Tibial artery (tissue), 4 donors: ENCODE data around the gene RNF217.

Experiments
- DNase-seq, 2 donors: peaks; one replicate each; pipeline ENCODE4 v3.0.0-alpha.2; 2019
- H3K27ac ChIP-seq, 2 donors: fragments of 200-600 bp; sonication (generic) in 1 of 2; 1 replicate in 1 of 2; 2 replicates in 1 of 2; pipeline ENCODE4 v1.5.1; 2018 to 2019; ENCODE audit warnings: mild to moderate bottlenecking in 1 of 2
- H3K27me3 ChIP-seq, 2 donors: fragments of 200-600 bp; sonication (generic) in 1 of 2; one replicate each; pipeline versions ENCODE4 v1.5.1 to v1.6.0; 2016 to 2019
- H3K36me3 ChIP-seq, 3 donors: fragments of 200-600 bp; sonication (generic) in 2 of 3; one replicate each; pipeline ENCODE4 v1.5.1; 2016 to 2019; ENCODE audit warnings: mild to moderate bottlenecking in 2 of 3
- H3K4me1 ChIP-seq, 4 donors: fragments of 200-600 bp; sonication (generic) in 2 of 4; 1 replicate in 3 of 4; 2 replicates in 1 of 4; pipeline ENCODE4 v1.5.1; 2016 to 2019
- H3K4me3 ChIP-seq, 2 donors: fragments of 200-600 bp; sonication (generic) in 1 of 2; 1 replicate in 1 of 2; 2 replicates in 1 of 2; pipeline ENCODE4 v1.5.1; 2018 to 2019; ENCODE audit warnings: mild to moderate bottlenecking in 2 of 2
- H3K9me3 ChIP-seq, 3 donors: fragments of 200-600 bp; sonication (generic) in 1 of 3; one replicate each; pipeline ENCODE4 v1.5.1; 2016 to 2019
- intact Hi-C: fragments of 100-400 bp; cut with DNase I; formaldehyde crosslinking; loops from one replicate; pipeline ENCODE4 v1.15.0; 2023; ENCODE audit warnings: low total_unique reads
- TF ChIP-seq, protein P1 (sequence below), 2 experiments: fragments of 200-600 bp in 1 of 2; fragments of 450-650 bp in 1 of 2; IDR thresholded peaks; one replicate each; pipeline ENCODE4 v1.5.1; 2017 to 2019; ENCODE audit warnings: antibody characterized with exemption in 2 of 2, mild to moderate bottlenecking in 1 of 2, moderate library complexity in 1 of 2

The RNF217 gene

DNA sequence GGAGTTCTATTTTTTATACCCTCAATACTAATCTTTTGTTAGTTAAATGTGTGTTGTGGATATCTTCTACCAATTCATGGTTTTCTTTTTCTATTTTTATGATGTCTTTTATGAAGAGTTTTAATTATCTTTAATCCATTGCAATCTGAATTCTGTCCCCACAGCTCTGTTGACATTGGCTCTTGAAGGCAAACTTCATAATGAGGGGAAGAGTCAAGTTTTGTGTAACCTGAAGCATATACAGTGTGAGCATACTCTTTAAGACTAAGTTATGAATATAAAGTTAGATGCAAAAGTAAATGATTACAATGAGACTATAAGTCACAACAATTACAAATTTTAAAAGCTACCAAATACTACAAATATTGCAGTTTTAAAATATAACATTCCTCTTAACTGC lies 34.2 kb downstream of the RNF217 start:
- peaks cover 0 to 72% (median 15%) of the 10 kb centered on the region in 4 donors for H3K4me1 ChIP-seq
- intact Hi-C loops, result no loop called here
- H3K9me3 ChIP-seq, result no peaks in the 10 kb centered on the region
- H3K27ac ChIP-seq, result no peak overlapping the region
- H3K36me3 ChIP-seq, result peaks cover 0 to 3% (median 0%) of the 10 kb centered on the region in 3 donors
- H3K27me3 ChIP-seq, result no peaks in the 10 kb centered on the region
- TF ChIP-seq, protein P1, sequence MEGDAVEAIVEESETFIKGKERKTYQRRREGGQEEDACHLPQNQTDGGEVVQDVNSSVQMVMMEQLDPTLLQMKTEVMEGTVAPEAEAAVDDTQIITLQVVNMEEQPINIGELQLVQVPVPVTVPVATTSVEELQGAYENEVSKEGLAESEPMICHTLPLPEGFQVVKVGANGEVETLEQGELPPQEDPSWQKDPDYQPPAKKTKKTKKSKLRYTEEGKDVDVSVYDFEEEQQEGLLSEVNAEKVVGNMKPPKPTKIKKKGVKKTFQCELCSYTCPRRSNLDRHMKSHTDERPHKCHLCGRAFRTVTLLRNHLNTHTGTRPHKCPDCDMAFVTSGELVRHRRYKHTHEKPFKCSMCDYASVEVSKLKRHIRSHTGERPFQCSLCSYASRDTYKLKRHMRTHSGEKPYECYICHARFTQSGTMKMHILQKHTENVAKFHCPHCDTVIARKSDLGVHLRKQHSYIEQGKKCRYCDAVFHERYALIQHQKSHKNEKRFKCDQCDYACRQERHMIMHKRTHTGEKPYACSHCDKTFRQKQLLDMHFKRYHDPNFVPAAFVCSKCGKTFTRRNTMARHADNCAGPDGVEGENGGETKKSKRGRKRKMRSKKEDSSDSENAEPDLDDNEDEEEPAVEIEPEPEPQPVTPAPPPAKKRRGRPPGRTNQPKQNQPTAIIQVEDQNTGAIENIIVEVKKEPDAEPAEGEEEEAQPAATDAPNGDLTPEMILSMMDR (IDR thresholded peaks at IDR 0.05), result no peak
- no peak for DNase-seq
- H3K4me3 ChIP-seq, result no peak overlapping the region

DNA sequence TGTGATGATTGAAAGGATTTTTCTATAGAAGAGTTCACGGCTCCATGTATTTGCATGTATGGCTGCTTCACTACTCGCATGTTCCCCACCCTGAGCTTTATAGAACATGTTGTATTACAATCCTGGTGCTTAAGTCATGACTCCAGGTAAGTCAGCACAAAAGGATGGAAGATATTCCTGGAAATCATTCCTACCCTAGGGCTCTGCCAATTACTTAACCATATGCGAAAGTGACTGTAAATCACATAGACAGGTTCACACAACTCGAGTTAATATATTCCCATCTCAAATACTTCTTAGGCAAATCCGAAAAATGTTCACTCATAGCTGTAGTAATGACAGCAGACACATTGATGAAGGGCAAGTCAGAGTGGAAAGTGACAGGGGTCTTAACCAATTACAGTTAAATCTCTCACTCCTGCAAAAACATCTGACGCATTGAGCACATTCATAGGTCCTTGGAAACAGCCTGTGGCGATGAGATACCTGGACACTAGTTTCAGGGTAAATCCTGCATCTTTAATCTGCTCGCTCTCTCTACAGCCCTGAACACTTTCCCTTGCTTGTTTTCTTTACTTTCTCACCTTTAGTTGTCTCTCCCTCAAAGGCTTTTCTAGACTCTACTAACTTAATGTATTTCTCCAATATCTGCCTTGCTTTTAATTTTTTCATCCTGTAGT lies 35.1 kb downstream of the RNF217 start:
- H3K4me1 ChIP-seq, result peaks cover 0 to 72% (median 16%) of the 10 kb centered on the region in 4 donors
- intact Hi-C loops, result no loop called here
- peaks cover 0 to 3% (median 0%) of the 10 kb centered on the region in 3 donors for H3K36me3 ChIP-seq
- H3K27ac ChIP-seq, result no peak overlapping the region
- H3K27me3 ChIP-seq, result no peaks in the 10 kb centered on the region
- H3K4me3 ChIP-seq, result no peak overlapping the region
- TF ChIP-seq, protein P1 (IDR thresholded peaks at IDR 0.05), result no peak
- no peak for DNase-seq
- H3K9me3 ChIP-seq, result no peaks in the 10 kb centered on the region

GRCh38 chr6:124999105-124999764 lies 37.0 kb downstream of the RNF217 start:
- DNase-seq, result no peak
- TF ChIP-seq, protein P1 (IDR thresholded peaks at IDR 0.05), result no peak
- Histone ChIP-seq H3K36me3 (peaks cover 0 to 3% (median 0%) of the 10 kb centered on the region in 3 donors), H3K9me3 (no peaks in the 10 kb centered on the region), H3K27ac (no peak overlapping the region), H3K4me3 (no peak overlapping the region), H3K27me3 (no peaks in the 10 kb centered on the region), H3K4me1 (peaks cover 0 to 72% (median 13%) of the 10 kb centered on the region in 4 donors)
- intact Hi-C loops, result no loop called here

- Histone ChIP-seq H3K27me3 (no peaks in the 10 kb centered on the region), H3K4me1 (peaks cover 0 to 50% (median 9%) of the 10 kb centered on the region in 4 donors), H3K4me3 (peak overlapping the region; percentile 36 to 39), H3K36me3 (peaks cover 0 to 3% (median 0%) of the 10 kb centered on the region in 3 donors), H3K27ac (peak overlapping the region; percentile 29 to 33), H3K9me3 (no peaks in the 10 kb centered on the region)
- TF ChIP-seq, protein P1 (IDR thresholded peaks at IDR 0.05), result no peak
- no peak for DNase-seq
- intact Hi-C loops, result no loop called here
Observed at GRCh38 chr6:125001684-125002405, 39.6 kb downstream of the RNF217 start.

DNA sequence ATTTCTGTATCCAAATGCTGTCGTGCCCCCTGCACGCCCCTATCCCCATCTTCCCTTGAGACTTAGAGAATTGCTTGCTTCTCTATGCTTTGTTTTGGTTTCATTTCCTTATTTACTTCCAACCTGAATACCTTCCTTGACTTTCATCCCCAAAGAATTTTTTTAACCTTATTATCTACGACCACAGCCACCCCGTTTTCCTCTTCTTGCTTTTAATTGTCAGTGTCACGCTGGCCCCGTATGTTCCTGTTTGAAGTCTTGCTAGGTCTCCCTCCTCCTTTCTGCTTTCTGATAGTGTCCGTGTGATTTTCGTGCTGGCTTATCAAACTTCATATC lies 40.1 kb downstream of the RNF217 start:
- Histone ChIP-seq H3K4me3 (peak overlapping the region; percentile 36 to 39), H3K36me3 (peaks cover 0 to 3% (median 0%) of the 10 kb centered on the region in 3 donors), H3K4me1 (peaks cover 0 to 50% (median 9%) of the 10 kb centered on the region in 4 donors), H3K9me3 (no peaks in the 10 kb centered on the region), H3K27ac (peak overlapping the region; percentile 29 to 33), H3K27me3 (no peaks in the 10 kb centered on the region)
- intact Hi-C loops, result no loop called here
- TF ChIP-seq, protein P1 (IDR thresholded peaks at IDR 0.05), result no peak
- no peak for DNase-seq
